GM19035 (cell line): ENCODE data around the gene FGF14.

ENCODE experiments used
- ATAC-seq: cut with Tn5 transposase; IDR thresholded peaks from one replicate; pipeline ENCODE4 v1.9.1; 2021; ENCODE audit not compliant: unreplicated experiment

The FGF14 gene

DNA sequence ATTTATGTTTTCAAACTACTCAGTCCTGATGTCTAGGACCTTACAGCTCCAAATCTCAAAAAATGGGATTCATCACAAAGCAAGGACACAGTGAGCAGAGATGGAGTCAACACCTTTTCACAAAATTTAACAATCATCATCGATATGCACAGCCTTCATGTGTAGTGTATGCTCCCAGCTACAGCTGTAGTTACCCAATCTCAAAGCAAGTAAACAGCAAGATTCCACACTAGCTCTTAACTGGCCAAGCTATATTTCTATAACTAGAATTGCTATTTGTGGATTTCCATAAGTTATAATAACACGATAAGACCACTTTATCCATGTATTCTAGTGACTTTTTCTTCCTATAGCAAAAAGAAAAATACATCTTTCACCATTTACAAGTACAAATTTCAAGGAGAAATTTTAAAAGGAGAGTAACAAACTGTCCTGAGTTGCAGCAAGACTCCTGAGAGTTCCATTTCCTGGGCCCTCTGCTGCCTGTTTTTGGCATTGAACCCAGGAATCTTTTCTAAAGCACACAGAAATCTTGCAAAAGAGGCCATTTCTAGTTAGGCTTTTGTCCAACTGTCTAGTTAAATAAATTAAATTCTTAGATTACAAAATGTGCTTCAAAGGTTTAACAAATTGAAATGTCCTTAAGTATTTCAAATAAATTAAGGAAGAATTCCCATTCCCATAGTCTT, 460.6 kb downstream of the FGF14 start:
- no peak for ATAC-seq

DNA sequence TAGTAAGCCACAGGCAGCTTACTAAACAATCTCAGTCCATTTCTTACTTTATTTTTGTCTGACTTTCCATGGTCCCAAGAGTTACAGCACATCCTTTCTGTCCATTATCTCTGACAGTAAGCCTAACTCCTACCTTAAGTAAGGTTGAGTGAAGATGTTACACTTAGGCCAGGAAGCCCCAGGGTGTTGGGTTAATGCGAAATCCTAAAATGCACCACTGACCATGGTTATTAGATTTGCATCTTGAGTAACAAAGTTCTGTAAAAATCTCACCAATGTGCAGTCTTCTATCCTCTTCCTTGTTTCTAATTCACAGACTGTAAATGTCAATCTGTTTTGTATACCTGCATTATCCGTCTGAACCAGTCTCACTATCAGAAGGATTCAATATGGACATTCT, 462.5 kb downstream of the FGF14 start:
- ATAC-seq, result no peak

DNA sequence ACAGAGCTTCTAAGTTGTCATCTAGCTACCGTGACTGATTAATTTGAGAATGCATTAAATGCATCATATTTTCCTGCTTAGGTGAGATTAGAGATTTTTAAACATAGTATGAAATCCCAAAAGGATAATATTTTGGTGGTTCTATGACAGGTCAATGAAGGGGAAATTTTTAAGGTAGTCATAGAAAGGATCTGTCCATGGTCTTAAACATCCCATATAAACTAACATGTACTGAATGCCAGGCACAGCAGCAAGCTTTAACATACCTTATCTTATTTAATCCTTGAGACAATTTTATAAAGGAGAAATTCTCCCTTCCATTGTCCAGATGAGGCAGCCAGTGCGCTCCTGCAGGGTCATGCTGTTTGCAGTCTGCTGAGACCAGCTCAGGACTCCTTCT, 466.0 kb downstream of the FGF14 start:
- ATAC-seq, result no peak

DNA sequence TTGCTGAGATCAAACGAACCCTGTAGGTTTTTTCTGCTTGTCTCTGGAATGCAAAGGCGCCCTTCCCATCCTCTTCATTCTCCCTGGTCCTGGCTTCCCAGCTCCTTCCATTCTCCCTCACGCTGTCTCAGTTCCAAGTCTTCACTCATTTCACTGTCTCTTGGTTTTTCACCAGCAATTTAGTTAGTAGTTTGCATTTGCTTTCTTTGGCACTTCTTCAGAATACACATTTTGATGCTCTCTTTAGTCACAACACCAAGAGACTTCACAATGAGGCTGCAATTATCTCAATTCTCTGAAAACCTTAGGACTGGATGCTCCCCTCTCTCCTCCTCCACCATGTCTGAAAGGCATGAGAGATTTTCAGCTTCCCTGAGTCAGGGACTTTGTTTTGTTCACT, 470.7 kb downstream of the FGF14 start:
- ATAC-seq, result no peak

DNA sequence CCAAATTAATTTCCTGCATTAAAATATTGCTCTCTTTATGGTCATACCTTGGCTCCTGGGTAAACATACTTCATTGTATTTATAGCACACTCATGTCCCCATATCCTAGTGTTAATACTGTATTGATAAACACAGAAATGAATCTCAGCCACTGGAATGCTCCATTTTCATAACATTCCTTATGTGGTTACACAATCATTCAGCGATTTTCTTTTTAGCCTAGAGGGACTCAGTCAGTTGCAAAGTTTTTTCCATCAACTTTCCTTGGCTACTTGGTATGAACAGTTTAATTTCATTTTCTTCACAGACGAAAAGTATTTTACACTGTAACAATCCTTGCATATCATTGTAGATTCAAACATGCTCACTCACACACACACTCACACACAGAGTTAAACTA, 471.5 kb downstream of the FGF14 start:
- ATAC-seq, result no peak

DNA sequence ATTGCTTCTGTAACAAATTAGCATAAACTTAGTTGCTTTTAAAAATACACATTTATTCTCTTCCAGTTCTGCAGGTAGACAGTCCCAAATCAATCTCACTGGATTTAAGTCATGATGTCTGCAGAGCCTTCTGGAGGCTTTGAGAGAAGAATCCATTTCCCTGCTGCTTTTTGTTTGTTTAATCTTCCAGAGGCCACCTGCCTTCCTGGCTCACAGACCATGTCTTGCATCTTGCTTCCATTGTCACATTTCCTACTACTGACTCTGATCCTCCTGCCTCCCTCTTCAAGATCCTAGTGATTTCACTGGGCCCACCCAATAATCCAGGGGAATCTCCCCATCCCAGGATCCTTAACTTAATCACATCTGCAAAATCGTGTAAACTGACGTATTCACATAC, 476.1 kb downstream of the FGF14 start:
- ATAC-seq, result no peak

DNA sequence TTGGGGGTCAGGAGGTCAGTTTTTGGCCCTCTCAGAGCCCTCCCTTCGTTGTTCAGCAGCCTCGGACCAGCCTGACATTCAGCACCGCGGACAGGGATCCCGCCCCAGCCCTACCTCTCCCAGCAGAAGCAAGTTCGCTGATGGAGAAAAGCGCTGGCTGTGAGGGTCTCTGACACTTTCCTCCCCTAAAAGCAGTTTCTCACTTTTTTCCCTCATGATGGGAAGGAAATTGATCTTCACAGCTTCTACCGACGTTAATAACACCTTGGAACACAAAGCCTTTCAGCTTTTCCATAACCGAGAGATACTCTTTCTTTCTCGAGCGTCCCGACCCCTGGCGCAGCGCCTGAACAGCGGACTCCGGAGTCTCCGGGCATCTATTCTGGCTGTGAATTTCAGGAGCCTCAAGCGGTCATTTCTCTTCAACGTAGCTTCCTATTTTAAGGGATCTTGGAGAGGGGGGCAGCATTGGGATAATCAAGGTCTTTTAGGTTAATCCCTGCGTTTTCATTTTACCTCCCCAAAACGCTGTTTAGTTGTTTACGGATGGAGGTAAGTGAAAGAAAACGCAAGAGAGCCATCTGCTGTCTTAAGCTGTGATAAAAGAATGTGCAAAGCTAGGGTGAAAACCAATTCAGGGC, 482.2 kb downstream of the FGF14 start:
- ATAC-seq, result no peak

DNA sequence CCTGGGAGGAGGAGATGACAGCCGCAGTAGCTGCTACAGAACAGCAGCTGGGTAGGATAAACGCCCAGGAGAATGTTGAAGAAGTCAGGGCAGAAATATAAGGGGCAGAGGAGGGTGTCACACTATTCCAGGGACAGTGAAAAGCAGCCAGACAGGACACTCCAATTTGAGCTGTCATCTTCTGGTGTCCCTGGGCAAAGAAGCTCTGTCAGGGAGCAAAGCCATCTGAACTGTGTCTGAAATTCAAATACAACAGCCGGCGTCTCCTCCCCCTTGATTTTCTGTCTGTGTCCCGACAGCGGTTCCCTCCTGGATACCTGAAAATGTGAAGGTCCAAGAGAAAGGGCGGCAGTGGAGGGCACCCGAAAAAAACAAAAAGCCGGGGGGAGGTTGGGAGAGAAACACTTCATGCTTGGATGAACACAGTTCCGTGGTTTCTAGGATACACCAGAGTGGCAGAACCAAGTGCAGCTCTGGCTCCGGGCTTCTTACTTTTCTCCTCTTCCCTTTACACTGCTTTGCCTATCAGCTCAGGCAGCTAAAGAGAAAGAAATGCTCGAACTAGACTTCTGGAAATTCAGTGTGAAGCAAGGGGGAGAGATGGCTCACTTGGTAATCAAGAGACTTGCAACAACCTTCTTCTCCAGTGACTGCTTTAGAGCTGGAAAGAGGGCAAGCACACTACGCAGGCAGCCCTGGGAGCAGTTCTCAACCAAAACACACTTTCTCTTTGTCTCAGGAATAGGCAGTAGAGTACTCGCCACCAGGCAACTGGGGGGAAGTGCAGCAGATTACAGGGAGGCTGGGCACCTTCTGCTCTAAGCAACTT, 483.8 kb downstream of the FGF14 start:
- no peak for ATAC-seq

DNA sequence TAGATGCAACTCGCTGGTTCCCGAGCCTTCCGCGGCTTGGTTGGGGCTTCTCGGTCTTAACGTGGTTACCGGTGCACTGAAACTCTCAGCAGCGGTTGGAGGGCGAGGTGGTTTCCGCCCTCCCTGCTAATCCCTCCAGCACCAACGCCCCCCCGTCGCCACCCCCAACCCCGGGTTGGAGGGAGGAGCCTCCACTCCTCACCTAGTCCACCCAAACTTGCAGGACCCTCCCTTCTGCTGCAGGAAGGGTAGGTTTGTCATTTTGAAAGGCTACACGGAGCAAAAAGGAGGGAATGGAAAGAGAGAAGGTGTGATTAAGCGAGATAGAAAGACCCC, 484.4 kb downstream of the FGF14 start:
- no peak for ATAC-seq

DNA sequence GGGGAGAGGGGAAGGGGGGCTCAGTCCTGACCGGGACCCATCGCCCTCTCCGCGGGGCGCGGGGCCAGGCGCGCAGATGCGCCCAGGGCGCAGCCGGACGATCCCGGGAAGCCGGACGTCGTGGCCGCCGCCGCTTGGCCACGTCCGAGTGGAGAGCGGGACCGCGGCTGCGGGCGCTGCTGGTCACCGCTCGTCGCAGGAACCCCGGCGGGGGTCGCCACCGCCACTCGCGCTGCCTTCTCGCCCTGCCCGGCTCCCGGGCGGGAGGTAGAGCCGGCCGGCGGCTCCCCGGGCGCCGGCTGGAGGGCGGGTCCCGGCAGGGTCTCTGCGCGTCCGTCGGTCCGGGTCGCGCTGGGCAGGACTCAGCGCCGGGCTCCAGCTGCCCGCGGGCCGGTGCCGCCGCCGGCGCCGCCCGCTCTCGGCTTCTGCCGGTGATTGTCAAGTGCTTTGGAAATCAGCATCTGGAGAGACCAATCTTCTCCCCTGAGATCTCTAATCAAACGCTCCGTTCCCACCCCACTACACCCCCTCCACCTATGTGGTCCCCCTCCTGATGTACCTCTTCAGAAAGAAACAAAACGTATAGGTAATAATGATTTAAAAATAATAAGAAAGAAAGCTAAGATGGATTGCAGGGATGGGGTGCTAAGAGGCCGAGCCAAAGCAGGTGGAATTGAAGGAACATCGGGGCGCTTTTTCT, 484.9 kb downstream of the FGF14 start:
- no peak for ATAC-seq

DNA sequence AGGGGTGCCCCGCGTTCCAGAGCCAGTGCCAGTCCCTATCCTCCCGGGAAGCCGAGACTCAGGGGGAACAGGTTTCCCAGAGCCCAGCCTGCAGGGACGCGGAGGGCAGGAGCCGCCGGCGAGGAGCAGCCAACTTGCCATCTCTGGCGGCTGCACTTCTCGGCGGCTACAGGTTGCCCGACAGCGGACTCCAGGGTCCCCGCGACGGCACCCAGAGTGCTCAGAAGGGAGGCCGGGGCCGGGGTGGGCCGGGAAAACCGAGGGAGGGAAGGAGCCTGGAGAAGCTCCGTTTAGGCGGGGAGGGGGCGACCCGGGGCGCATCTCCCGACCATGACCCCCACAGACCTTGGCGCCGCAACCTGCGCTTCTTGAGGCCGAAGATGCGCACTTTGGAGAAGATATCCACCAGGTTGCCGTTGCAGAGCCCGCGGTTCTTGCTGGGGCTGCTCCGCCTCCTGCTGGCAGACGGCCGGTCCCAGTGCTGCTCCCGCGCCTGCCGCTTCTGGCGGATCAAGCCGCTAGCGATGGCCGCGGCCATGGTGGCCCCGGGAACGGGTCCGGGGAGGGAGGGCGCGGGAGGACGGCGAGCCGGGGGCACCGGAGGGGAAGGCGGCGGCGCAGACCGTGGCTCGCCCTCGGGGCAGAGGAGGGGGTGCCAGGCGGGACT, 485.6 kb downstream of the FGF14 start:
- ATAC-seq, result no peak

DNA sequence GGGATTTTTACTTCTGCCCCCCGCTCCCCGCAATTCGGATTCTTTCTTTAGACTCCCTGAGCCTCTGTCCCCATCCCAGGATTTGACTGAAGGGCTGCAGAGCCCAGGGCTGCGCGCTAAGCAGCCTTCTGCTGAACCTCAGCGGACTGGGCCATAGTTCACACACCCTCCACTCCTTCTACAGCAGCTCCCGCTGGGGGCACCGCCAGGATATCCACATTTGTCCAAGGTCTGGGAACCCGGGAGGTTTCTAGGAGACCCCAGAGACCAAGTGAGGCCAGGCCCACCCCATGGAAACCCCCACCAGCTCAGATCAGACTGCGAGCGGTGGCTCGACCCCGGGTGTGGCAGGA, 486.1 kb downstream of the FGF14 start:
- no peak for ATAC-seq

DNA sequence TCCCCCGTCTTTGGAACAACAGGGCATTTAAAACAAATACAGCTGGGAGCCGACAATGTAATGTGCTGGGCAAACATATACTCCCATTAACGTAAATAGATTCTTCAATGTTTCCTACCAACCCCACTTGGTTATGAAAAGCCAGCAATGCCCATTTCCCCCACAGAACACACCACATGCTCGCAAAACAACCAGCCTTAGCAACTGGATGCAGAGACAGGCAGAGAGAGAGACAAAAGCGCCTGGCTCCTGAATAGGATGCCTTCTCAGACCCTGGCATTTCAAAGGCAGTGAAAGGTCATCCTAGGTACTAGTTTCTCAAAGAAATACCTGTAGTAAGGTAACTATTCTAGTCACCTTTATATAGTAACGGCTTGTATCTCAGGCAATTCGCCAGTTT, 486.5 kb downstream of the FGF14 start:
- ATAC-seq, result no peak

DNA sequence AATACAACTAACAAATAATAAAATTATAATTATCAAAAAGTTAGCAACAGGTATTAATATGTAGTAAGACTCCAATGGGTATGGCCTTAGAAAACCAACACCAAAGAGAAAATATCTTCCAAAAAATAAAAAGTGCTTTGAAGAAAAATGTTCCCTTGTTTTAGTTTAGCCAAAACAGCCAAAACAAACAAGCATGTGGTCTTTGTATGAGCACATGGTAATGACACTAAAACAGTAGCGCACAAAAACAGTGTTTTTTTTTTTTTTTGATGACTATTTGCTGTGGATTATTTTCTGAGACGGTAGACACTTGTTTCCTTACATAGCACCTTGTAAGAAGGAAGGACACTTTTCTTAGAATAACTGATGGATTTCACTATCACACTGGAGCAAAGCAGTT, 490.1 kb downstream of the FGF14 start:
- no peak for ATAC-seq

DNA sequence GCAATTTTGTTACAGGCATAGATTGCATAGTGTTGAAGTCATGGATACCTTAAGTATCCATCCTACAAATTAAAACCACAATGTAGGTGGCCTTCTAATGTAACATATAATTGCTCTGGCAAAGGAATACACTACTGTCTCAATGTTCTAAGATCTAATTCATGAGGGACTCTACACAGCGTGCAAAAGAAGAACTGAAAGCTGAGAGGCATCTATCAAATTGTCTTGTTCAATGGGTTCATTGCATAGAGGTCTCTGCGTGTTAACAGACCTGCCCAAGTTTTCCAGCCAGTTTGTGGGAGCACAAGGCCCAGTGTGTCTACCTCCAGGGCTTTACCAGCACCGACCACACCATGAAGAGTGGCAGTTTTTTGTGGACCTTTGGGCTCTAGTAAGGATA, 498.0 kb downstream of the FGF14 start:
- no peak for ATAC-seq

DNA sequence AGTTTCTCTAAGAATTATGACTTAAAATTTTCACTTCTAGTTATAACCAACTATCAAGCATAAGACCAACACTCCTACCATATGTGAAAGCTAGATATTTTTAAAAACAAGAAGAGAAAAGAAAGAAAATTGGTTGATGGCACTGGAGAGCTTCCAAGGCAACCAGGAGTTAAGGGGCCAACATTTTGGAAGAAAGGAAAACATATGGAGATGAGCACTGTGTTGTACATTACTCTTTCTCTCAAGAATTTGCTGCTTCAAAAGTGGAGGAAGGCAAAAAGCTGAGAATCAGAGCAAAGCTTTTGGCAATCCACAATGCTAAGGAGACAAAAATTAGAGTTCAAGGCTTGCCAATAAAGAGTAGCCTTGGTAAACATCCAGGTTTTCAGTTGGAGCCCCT, 503.2 kb downstream of the FGF14 start:
- no peak for ATAC-seq

DNA sequence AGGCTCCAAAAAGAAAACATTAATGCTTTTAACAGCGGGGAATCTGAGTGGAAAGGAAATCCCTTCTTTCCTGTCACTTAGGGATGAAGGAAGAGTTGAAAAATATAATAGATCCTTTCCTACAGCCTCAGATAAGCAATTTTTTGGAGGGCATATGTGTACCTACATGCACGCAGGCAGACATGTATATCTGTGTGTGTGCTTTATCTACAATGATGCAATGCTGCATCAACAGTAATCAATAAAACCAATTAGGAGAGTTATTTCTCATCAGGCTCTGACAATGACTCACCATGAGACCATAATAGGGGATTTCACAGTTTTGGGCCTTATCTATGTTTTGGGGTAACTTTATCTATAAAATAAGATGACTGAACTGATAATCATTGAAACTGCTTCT, 505.3 kb downstream of the FGF14 start:
- ATAC-seq, result no peak

DNA sequence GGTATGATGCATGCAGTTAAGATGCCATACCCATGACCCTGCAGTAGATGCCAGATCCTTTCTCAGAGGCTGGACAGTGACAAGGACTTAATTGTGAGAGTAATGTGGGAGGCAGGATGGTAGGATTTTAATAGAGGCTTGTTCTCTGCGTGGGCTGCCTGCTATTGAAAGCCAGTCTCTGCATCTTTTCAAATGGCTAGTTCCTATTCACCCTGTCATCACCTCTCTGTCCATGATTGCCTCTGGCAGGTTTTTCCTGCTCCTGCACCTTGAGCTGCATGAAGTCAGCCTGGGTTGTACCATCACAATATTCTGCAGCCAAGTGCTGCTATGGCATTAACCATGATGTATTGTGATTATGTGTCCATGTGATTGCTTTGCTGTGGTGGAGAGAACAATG, 508.8 kb downstream of the FGF14 start:
- no peak for ATAC-seq

DNA sequence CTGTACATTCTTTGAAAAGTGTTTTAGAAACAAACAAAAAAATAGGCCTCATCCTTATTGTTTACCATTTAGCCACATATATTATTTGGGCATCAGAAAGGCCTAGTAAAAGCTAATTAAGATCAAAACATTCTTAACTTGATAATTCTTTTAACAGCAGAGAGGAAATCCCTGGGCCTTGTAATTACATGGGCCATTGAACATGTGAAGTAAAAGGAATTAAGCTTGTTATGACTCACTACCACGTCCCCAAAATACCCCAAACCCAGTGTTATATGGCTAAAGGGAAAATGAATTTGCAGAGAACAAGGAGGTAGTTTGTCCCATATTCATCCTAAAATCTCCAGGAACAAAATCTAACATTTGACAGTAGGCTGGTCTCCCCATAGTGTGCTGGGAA, 509.6 kb downstream of the FGF14 start:
- no peak for ATAC-seq

DNA sequence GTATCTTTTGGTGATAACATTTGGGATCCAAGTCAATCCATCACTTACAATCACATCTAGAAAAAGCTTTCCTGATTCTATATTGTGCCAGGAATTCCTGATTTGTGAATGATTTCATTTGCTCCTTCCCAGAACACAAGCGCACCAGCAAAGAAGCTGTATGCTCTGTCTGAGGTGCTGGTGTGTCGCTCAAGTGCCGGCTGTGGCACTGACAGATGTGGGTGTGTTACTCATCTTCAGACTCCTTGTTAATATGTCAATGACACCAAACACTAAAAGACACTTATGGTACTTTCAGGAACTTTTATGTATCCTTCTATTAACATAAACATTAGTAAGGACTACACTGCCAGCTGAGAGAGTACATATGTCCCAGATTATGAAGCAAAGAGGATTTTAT, 520.3 kb downstream of the FGF14 start:
- ATAC-seq, result no peak

DNA sequence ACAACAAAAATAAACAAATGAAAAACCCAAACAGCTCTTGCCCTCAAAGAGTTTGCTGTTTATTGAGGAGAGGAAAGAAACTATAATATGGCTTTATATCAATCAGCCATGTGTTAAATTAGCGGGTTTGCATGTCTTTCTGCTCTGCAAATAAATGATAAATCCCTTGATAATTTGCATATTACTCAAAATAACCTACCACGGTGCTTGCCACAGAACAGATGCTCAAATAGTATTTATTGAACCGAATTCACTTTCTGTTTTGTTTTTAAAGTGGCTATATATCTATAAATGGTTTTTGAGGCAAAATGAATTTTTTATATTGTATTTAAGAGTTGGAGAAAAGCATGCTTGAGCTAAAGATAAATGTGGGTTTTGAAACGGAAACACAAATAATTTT, 521.3 kb downstream of the FGF14 start:
- peak; percentile 81 for ATAC-seq
